Gastrocnemius medialis (tissue), 4 donors: ENCODE measurements around the gene PHRF1.

Experiments
- POLR2A ChIP-seq, 2 donors: fragments of 450-650 bp; IDR thresholded peaks; one replicate each; pipeline ENCODE4 v1.6.1; 2017; ENCODE audit warnings: antibody characterized with exemption in 2 of 2, mild to moderate bottlenecking in 2 of 2, moderate library complexity in 2 of 2
- TF ChIP-seq, protein P1 (sequence below), 5 experiments: fragments of 450-650 bp in 3 of 5; fragments of 200-600 bp in 2 of 5; sonication (generic) in 2 of 5; IDR thresholded peaks in 4 of 5; conservative IDR thresholded peaks in 1 of 5; 1 replicate in 4 of 5; 2 replicates in 1 of 5; pipeline ENCODE4 v1.5.1; 2016 to 2019; ENCODE audit warnings: antibody characterized with exemption in 5 of 5, mild to moderate bottlenecking in 3 of 5, moderate library complexity in 3 of 5

DNA sequence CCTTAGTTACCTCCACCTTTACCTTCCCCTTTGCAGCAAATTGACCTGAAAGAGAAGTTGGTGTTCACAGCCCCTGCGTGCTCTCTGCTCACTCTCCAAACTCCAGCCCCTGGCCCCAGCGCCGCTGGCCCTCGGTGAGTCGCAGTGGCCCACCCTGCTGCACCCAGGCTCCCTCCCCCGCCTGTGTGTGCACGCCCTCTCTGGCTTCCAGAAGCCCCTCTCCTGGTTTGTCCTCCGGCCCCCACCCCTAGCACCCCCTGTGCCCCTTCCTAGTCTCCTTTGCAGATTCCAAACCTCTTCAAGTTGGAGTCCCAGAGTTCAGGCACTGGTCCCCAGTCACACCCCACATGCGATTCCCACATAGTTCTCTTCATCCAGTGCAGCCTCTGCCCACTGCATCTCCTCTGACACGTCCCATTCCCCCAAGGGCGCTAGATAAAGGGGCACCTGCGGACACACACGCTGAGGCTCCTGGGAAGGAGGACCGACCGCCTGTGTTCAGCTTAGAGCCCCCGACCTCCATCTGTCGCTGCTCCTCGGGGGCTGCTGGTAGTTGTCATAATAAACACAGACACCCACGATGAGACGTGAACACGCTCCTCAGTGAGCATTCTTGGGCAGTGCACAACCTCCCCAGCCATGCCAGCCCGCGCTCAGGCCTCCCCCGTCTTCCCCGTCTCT, 1.5 kb upstream of the PHRF1 start:
- TF ChIP-seq, protein P1, sequence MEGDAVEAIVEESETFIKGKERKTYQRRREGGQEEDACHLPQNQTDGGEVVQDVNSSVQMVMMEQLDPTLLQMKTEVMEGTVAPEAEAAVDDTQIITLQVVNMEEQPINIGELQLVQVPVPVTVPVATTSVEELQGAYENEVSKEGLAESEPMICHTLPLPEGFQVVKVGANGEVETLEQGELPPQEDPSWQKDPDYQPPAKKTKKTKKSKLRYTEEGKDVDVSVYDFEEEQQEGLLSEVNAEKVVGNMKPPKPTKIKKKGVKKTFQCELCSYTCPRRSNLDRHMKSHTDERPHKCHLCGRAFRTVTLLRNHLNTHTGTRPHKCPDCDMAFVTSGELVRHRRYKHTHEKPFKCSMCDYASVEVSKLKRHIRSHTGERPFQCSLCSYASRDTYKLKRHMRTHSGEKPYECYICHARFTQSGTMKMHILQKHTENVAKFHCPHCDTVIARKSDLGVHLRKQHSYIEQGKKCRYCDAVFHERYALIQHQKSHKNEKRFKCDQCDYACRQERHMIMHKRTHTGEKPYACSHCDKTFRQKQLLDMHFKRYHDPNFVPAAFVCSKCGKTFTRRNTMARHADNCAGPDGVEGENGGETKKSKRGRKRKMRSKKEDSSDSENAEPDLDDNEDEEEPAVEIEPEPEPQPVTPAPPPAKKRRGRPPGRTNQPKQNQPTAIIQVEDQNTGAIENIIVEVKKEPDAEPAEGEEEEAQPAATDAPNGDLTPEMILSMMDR (IDR thresholded peaks at IDR 0.05 in 4 of 5, conservative IDR thresholded peaks at IDR 0.05 in 1 of 5), result no peak
- no peak for TF ChIP-seq POLR2A (IDR thresholded peaks at IDR 0.05)
